DOHH2 (cell line): Measurements from ENCODE around the gene RNF222.

Source experiments
- CTCF ChIP-seq: fragments of 200-600 bp; sonication (generic); IDR thresholded peaks from one replicate; pipeline ENCODE4 v1.5.1; 2014; ENCODE audit warnings: antibody characterized with exemption, mild to moderate bottlenecking, low read depth, low read length; ENCODE audit not compliant: poor library complexity, severe bottlenecking
- EZH2phosphoT487 ChIP-seq: fragments of 200-600 bp; sonication (generic); IDR thresholded peaks from 2 replicates; pipeline ENCODE4 v1.6.1; 2017; ENCODE audit warnings: borderline replicate concordance, mild to moderate bottlenecking, antibody characterized with exemption, low read length, moderate library complexity, mixed read lengths

- TF ChIP-seq CTCF (no peak), EZH2phosphoT487 (no peak)
These were observed 37.9 kb upstream of the RNF222 start, which contains the start of gene NDEL1 for GRCh38 chr17:8435245-8436168.
